NT2/D1 (cell line): Measurements from ENCODE around the gene LIFR.

Experiments
- SUZ12 ChIP-seq: IDR thresholded peaks from 2 replicates; pipeline ENCODE4 v1.6.1; 2011; ENCODE audit not compliant: insufficient read length, insufficient read depth; ENCODE audit errors: extremely low read depth
- ZNF274 ChIP-seq: IDR thresholded peaks from 2 replicates; pipeline ENCODE4 v1.6.1; 2011; ENCODE audit warnings: mild to moderate bottlenecking, low read depth, low read length

GRCh38 chr5:38582975-38583319 lies 26.5 kb upstream of the LIFR start:
- TF ChIP-seq ZNF274 (no peak), SUZ12 (no peak)
